Neuronal stem cell (in vitro differentiated cells): Measurements from ENCODE around the gene BPIFA1.

Source experiments
- DNase-seq: peaks from one replicate; pipeline ENCODE4 v3.0.0-alpha.2; 2013; ENCODE audit warnings: low spot score
- H2AFZ ChIP-seq: one replicate; pipeline ENCODE4 v1.6.1; 2013; ENCODE audit warnings: mild to moderate bottlenecking, low read length, inconsistent platforms
- H2AK5ac ChIP-seq: 2 replicates; pipeline ENCODE4 v1.6.1; 2013; ENCODE audit warnings: low read depth, mild to moderate bottlenecking, inconsistent platforms, low read length, moderate library complexity, mixed read lengths
- H2BK120ac ChIP-seq: 2 replicates; pipeline ENCODE4 v1.6.1; 2013; ENCODE audit warnings: low read depth, mild to moderate bottlenecking, inconsistent platforms, low read length, moderate library complexity, mixed read lengths
- H2BK12ac ChIP-seq: one replicate; pipeline ENCODE4 v1.6.1; 2013; ENCODE audit warnings: low read length, inconsistent platforms
- H2BK15ac ChIP-seq: 2 replicates; pipeline ENCODE4 v1.6.1; 2013; ENCODE audit warnings: mild to moderate bottlenecking, low read length, inconsistent platforms, mixed read lengths
- H2BK5ac ChIP-seq: one replicate; pipeline ENCODE4 v1.6.1; 2013; ENCODE audit warnings: inconsistent platforms, mild to moderate bottlenecking, low read length, moderate library complexity
- H3K14ac ChIP-seq: one replicate; pipeline ENCODE4 v1.6.1; 2013; ENCODE audit warnings: low read length, inconsistent platforms
- H3K18ac ChIP-seq: 2 replicates; pipeline ENCODE4 v1.6.1; 2013; ENCODE audit warnings: low read length, inconsistent platforms
- H3K23ac ChIP-seq: 2 replicates; pipeline ENCODE4 v1.6.1; 2013; ENCODE audit warnings: low read depth, mild to moderate bottlenecking, mixed read lengths, low read length, inconsistent platforms; ENCODE audit not compliant: poor library complexity
- H3K27ac ChIP-seq: replicated peaks from 3 replicates; pipeline ENCODE4 v1.5.1; 2013; ENCODE audit warnings: low read length, inconsistent platforms
- H3K27me3 ChIP-seq, 3 experiments: 2 replicates each; pipeline ENCODE4 v1.6.1; 2013; ENCODE audit warnings: low read length in 3 of 3, mild to moderate bottlenecking in 2 of 3, inconsistent platforms in 1 of 3, low read depth in 1 of 3, mixed read lengths in 1 of 3, moderate library complexity in 1 of 3; ENCODE audit not compliant: control insufficient read depth in 3 of 3, insufficient read depth in 3 of 3
- H3K36me3 ChIP-seq, 2 donors: replicated peaks in 1 of 2; 2 replicates each; pipeline ENCODE4 v1.6.1; 2013; ENCODE audit warnings: low read length in 2 of 2; ENCODE audit not compliant: control insufficient read depth in 2 of 2, insufficient read depth in 2 of 2
- H3K4ac ChIP-seq: 2 replicates; pipeline ENCODE4 v1.6.1; 2013; ENCODE audit warnings: inconsistent platforms, mild to moderate bottlenecking, low read length, moderate library complexity
- H3K4me1 ChIP-seq, 2 donors: 1 replicate in 1 of 2; 2 replicates in 1 of 2; pipeline ENCODE4 v1.6.1; 2013; ENCODE audit warnings: low read length in 2 of 2, low read depth in 1 of 2; ENCODE audit not compliant: control insufficient read depth in 2 of 2, insufficient read depth in 1 of 2
- H3K4me2 ChIP-seq: one replicate; pipeline ENCODE4 v1.6.1; 2013; ENCODE audit warnings: mild to moderate bottlenecking, low read length, inconsistent platforms; ENCODE audit not compliant: insufficient read depth, poor library complexity, severe bottlenecking
- H3K4me3 ChIP-seq, 2 donors: 2 replicates each; pipeline ENCODE4 v1.5.1; 2013; ENCODE audit warnings: low read length in 2 of 2, mild to moderate bottlenecking in 2 of 2, inconsistent platforms in 1 of 2, moderate library complexity in 1 of 2
- H3K79me1 ChIP-seq: one replicate; pipeline ENCODE4 v1.6.1; 2013; ENCODE audit warnings: low read depth, mild to moderate bottlenecking, inconsistent platforms, low read length, moderate library complexity
- H3K9ac ChIP-seq: one replicate; pipeline ENCODE4 v1.6.1; 2013; ENCODE audit warnings: mild to moderate bottlenecking, low read depth, low read length, inconsistent platforms; ENCODE audit not compliant: poor library complexity
- H3K9me3 ChIP-seq, 2 donors: replicated peaks in 1 of 2; 2 replicates each; pipeline versions ENCODE3 to v1.6.1; 2013; ENCODE audit warnings: low read length in 2 of 2, mild to moderate bottlenecking in 2 of 2, inconsistent platforms in 1 of 2, low read depth in 1 of 2, mixed read lengths in 1 of 2, moderate library complexity in 1 of 2; ENCODE audit not compliant: control insufficient read depth in 2 of 2, insufficient read depth in 1 of 2
- H4K8ac ChIP-seq: one replicate; pipeline ENCODE4 v1.6.1; 2013; ENCODE audit warnings: low read depth, mild to moderate bottlenecking, inconsistent platforms, low read length, moderate library complexity
- H4K91ac ChIP-seq: one replicate; pipeline ENCODE4 v1.6.1; 2013; ENCODE audit warnings: low read length, low read depth, mild to moderate bottlenecking, inconsistent platforms; ENCODE audit not compliant: poor library complexity
- WGBS, 2 donors: extraction: QIAGEN DNeasy Blood & Tissue Kit; methylation state at CpG; one replicate each; pipeline ENCODE4 v1.1.7; 2013; ENCODE audit warnings: missing lambda C conversion rate in 2 of 2, mixed read lengths in 1 of 2; ENCODE audit not compliant: insufficient read length in 2 of 2, insufficient replicate concordance in 1 of 2; ENCODE audit errors: extremely low coverage in 2 of 2; 5-methylcytosine and 5-hydroxymethylcytosine counted together

The BPIFA1 gene

DNA sequence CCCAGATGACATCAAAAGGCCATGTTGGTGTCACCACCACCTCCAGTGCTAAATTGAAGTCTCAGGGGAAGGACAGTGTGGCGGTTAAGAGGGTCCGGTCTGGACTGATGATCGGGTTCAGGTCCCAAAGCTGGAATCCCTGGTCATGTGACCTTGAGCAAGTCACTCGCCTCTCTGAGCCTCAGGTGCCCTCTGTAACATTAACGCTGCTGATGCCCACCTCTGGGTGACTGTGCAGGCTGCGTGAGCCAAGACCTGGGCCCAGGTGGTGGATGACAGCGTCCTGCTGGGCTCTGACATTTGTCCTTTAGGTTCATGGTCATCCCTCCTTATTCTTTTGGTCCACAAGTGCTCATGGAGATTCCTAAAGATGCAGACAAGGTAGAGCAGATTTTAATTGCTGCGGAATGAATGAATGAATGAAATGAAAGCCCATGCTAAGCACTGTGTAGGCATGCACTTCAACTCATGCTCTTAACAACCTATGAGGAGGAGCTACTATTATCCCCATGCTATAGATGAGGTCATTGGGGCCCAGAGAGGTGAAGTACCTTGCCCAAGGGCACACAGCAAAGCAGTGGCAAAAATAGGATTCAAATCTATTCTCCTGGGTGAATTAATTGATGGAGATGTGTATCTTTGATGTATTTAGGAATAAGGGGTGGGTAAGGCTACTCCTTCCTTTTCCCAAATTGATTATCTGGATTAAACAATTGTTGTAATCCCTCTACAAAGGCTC is 46.6 kb downstream of the BPIFA1 start:
- no CpG with 5 or more reads among the region's 8 CpGs for WGBS, 2 donors
- Histone ChIP-seq H3K4me2 (no peak overlapping the region), H4K8ac (no peak overlapping the region), H3K36me3 (no peaks in the 10 kb centered on the region), H3K18ac (no peak overlapping the region), H3K14ac (no peak overlapping the region), H3K4me3 (no peak overlapping the region), H3K23ac (no peak overlapping the region), H3K79me1 (no peaks in the 10 kb centered on the region), H3K9me3 (no peaks in the 10 kb centered on the region), H2BK5ac (no peak overlapping the region), H2AFZ (no peak overlapping the region), H3K9ac (no peak overlapping the region), H3K27me3 (peaks cover 0 to 26% (median 0%) of the 10 kb centered on the region in 3 experiments), H2AK5ac (no peak overlapping the region), H2BK120ac (no peak overlapping the region), H2BK12ac (no peak overlapping the region), H4K91ac (no peak overlapping the region), H3K4me1 (peaks cover 0 to 7% of the 10 kb centered on the region in 2 donors), H3K27ac (no peak overlapping the region), H3K4ac (no peak overlapping the region), H2BK15ac (no peak overlapping the region)
- no peak for DNase-seq

DNA sequence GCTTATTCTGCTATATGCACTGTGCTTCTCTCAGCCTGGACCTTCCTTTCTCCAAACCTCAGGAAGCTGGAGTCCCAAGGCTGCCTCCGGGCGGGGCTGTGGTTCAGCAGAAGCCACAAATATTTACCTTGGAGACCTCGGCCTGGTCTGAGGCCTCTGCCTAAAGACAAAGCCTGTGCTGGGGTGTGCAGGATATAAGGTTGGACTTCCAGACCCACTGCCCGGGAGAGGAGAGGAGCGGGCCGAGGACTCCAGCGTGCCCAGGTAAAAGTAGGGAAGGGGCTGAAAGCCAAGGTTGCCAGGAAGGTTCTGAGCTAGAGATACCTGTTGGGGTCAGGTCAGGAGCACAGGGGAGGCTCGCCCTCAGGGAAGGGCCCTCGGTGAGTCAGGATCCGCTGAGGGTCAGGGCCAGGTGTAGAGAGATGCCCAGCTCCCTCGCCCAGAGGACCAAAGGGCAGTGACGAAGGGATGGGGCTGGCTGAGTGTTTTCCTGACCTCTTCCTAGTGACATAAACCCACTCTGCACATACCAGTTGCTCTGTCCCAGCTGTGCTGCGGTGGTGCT is 47.3 kb downstream of the BPIFA1 start, which contains the start of gene BPIFB1:
Gene BPIFB1, plus strand, starts transcription at position 224 of the 565 bp plus-strand sequence. CDS start 2,860 bp downstream, outside the sequence.
- DNase-seq = no peak
- no peak within 1 kb of the TSS for H4K91ac ChIP-seq
- peaks cover 0 to 21% (median 0%) of the 10 kb centered on the region in 3 experiments for H3K27me3 ChIP-seq
- H4K8ac ChIP-seq = no peak within 1 kb of the TSS
- H3K23ac ChIP-seq = no peak within 1 kb of the TSS
- no peak within 1 kb of the TSS for H3K27ac ChIP-seq
- no peak within 1 kb of the TSS for H2BK120ac ChIP-seq
- H3K9ac ChIP-seq = peak within 1 kb of the TSS; percentile 45
- H3K18ac ChIP-seq = no peak within 1 kb of the TSS
- no peaks in the 10 kb centered on the region for H3K79me1 ChIP-seq
- no peak within 1 kb of the TSS for H3K4me2 ChIP-seq
- no CpG with 5 or more reads among the region's 13 CpGs for WGBS, 2 donors
- no peak within 1 kb of the TSS for H3K4me3 ChIP-seq
- H3K14ac ChIP-seq = no peak within 1 kb of the TSS
- no peaks in the 10 kb centered on the region for H3K9me3 ChIP-seq
- no peak within 1 kb of the TSS for H3K4ac ChIP-seq
- no peak within 1 kb of the TSS for H2BK5ac ChIP-seq
- H2AK5ac ChIP-seq = no peak within 1 kb of the TSS
- H2BK15ac ChIP-seq = no peak within 1 kb of the TSS
- no peaks in the 10 kb centered on the region for H3K36me3 ChIP-seq
- H2BK12ac ChIP-seq = no peak within 1 kb of the TSS
- peaks cover 0 to 2% of the 10 kb centered on the region in 2 donors for H3K4me1 ChIP-seq
- no peak within 1 kb of the TSS for H2AFZ ChIP-seq

- Histone ChIP-seq H3K14ac (no peak overlapping the region), H3K4me1 (peaks cover 0 to 1% of the 10 kb centered on the region in 2 donors), H2BK5ac (no peak overlapping the region), H2BK120ac (no peak overlapping the region), H3K4me3 (no peak overlapping the region), H4K91ac (no peak overlapping the region), H3K79me1 (no peaks in the 10 kb centered on the region), H3K27ac (no peak overlapping the region), H2AFZ (no peak overlapping the region), H3K4ac (no peak overlapping the region), H2BK12ac (no peak overlapping the region), H4K8ac (no peak overlapping the region), H3K18ac (peak overlapping the region; percentile 42), H3K36me3 (no peaks in the 10 kb centered on the region), H3K27me3 (peaks cover 0 to 21% (median 0%) of the 10 kb centered on the region in 3 experiments), H3K9me3 (no peaks in the 10 kb centered on the region), H3K9ac (no peak overlapping the region), H2BK15ac (no peak overlapping the region), H2AK5ac (no peak overlapping the region), H3K4me2 (no peak overlapping the region), H3K23ac (no peak overlapping the region)
- no peak for DNase-seq
- WGBS, 2 donors = no CpG with 5 or more reads among the region's 4 CpGs
These were observed 48.5 kb downstream of the BPIFA1 start for GRCh38 chr20:33284284-33284683.

DNA sequence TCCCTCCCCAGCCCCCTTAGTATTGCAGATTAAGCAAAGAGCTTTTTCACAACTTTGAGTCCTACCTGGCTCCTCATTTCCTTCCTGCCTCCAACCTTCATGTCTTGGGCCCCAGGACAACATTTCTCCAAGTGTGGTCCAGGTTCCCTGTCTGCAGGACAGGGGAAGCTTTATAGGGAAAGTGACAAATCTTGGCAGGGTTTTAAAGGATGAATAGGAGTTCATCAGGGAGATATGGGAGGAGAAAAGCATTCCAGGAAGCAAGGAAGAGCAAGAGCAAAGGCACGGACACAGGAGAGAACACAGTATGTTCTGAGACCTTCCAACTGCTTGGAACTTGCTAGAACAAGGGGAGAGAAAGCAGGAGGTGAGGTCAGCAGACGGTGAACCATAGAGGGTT is 49.1 kb downstream of the BPIFA1 start:
- H2BK5ac ChIP-seq = no peak overlapping the region
- no peak overlapping the region for H4K91ac ChIP-seq
- H4K8ac ChIP-seq = no peak overlapping the region
- no peaks in the 10 kb centered on the region for H3K36me3 ChIP-seq
- no peak overlapping the region for H3K4me3 ChIP-seq
- no peak overlapping the region for H3K4ac ChIP-seq
- no peak overlapping the region for H3K23ac ChIP-seq
- no peak overlapping the region for H2BK12ac ChIP-seq
- no peak overlapping the region for H2AK5ac ChIP-seq
- no peak for DNase-seq
- no peak overlapping the region for H2AFZ ChIP-seq
- no peaks in the 10 kb centered on the region for H3K79me1 ChIP-seq
- no peaks in the 10 kb centered on the region for H3K9me3 ChIP-seq
- H2BK120ac ChIP-seq = no peak overlapping the region
- H3K9ac ChIP-seq = no peak overlapping the region
- no peak overlapping the region for H2BK15ac ChIP-seq
- no CpG with 5 or more reads among the region's 2 CpGs for WGBS, 2 donors
- peaks cover 0 to 20% (median 0%) of the 10 kb centered on the region in 3 experiments for H3K27me3 ChIP-seq
- peaks cover 0 to 1% of the 10 kb centered on the region in 2 donors for H3K4me1 ChIP-seq
- no peak overlapping the region for H3K14ac ChIP-seq
- no peak overlapping the region for H3K4me2 ChIP-seq
- no peak overlapping the region for H3K27ac ChIP-seq
- no peak overlapping the region for H3K18ac ChIP-seq
